Right lobe of liver (tissue), 6 donors: ENCODE data around the gene LDLRAD4. TPM values are rescaled to one million over a fixed set of nuclear protein-coding genes. Genes with fewer than 3 reads are reported as not detected.

Experiments used
- ATAC-seq, 4 donors: fragments of 200-7000 bp; cut with Tn5 transposase; one replicate each; pipeline ENCODE4 v1.9.1; 2020; ENCODE audit warnings: mild to moderate bottlenecking in 4 of 4, moderate library complexity in 4 of 4
- DNase-seq, 3 donors: peaks; one replicate each; pipeline ENCODE4 v3.0.0-alpha.2; 2020
- H3K27ac ChIP-seq, 3 donors: fragments of 200-600 bp; one replicate each; pipeline ENCODE4 v1.8.0; 2022
- H3K27me3 ChIP-seq, 2 donors: fragments of 200-600 bp; one replicate each; pipeline ENCODE4 v1.8.0; 2022
- H3K36me3 ChIP-seq, 4 donors: fragments of 200-600 bp; sonication (generic) in 1 of 4; one replicate each; pipeline versions ENCODE4 v1.5.1 to v1.8.0; 2017 to 2022; ENCODE audit warnings: control low read depth in 1 of 4
- H3K4me1 ChIP-seq, 4 donors: fragments of 200-600 bp; sonication (generic) in 1 of 4; one replicate each; pipeline versions ENCODE4 v1.5.1 to v1.8.0; 2017 to 2022; ENCODE audit warnings: control low read depth in 1 of 4
- H3K4me3 ChIP-seq, 3 donors: fragments of 200-600 bp; one replicate each; pipeline ENCODE4 v1.8.0; 2022
- H3K9me3 ChIP-seq, 4 donors: fragments of 200-600 bp; sonication (generic) in 1 of 4; one replicate each; pipeline versions ENCODE4 v1.5.1 to v1.8.0; 2017 to 2022; ENCODE audit warnings: control low read depth in 1 of 4
- CTCF ChIP-seq, 4 donors: fragments of 200-600 bp in 3 of 4; fragments of 450-650 bp in 1 of 4; IDR thresholded peaks; one replicate each; pipeline versions ENCODE4 v1.5.1 to v1.8.0; 2016 to 2022; ENCODE audit warnings: antibody characterized with exemption in 4 of 4, mild to moderate bottlenecking in 2 of 4
- POLR2A ChIP-seq: fragments of 450-650 bp; IDR thresholded peaks from one replicate; pipeline ENCODE4 v1.6.1; 2017; ENCODE audit warnings: antibody characterized with exemption, mild to moderate bottlenecking
- WGBS: methylation state at CpG from one replicate; pipeline ENCODE4 v1.1.6; 2018; ENCODE audit warnings: low coverage, low lambda C conversion rate; ENCODE audit not compliant: insufficient coverage; ENCODE audit errors: missing lambda C conversion rate; 5-methylcytosine and 5-hydroxymethylcytosine counted together
- intact Hi-C, 2 donors: fragments of 100-400 bp; cut with DNase I; formaldehyde crosslinking; loops; one replicate each; pipeline versions ENCODE4 v1.11.2 to v1.14.1; 2022
- total RNA-seq, 6 experiments: library from RNA; depleted of rRNA in 2 of 6; stranded (reverse); fragments of >200 nt in 2 of 6; fragmentation: NEBNext Ultra II Directional in 3 of 6; extraction: Animal tissue kit (Norgen Biotek cat#: 25700) in 3 of 6; gene quantifications; one replicate each; pipeline versions ENCODE4 v1.1.0 to v1.2.4, GENCODE V29; 2016 to 2023
- donor health status: DM: no; HTN: yes; CAD: no.
- donor health status: DM: no; HTN: no; CAD: no.
- donor health status: DM: no; HTN: no; CAD: no.
- donor health status: DM: no; HTN: yes; CAD: no.
- donor health status: DM: no; HTN: yes; CAD: no.

LDLRAD4 gene
- total RNA-seq, 6 experiments from 2014 or later, result 10.6 to 66.4 (median 18.7) TPM

DNA sequence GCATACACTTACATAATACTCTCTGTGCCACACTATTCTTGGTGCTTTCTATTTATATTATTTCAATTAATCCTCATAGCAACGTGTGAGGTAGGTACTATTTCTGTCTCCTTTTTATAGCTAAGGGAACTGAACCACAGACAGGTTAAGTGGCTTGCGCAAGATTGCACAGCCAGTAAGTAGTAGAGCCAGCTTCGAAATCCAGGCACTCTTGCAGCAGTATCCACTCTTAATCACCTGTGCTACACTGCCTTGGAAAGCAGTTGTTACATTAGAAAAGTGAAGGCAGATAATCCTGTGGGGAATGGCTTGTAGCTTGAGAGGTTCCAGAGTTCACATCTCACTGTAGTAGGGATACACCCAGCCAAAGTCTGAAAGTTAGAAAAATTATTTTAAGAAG is 198.3 kb downstream of the LDLRAD4 start:
- H3K36me3 ChIP-seq, result peaks cover 0 to 2% (median 0%) of the 10 kb centered on the region in 4 donors
- intact Hi-C loops, result no loop called here
- WGBS, result 31% methylated on average over 3 of the region's 3 CpGs

GRCh38 chr18:13418013-13418710 is 199.6 kb downstream of the LDLRAD4 start:
- DNase-seq (peak; percentile 46 to 85 (median 81)), ATAC-seq (peak; percentile 75 to 87 (median 82))
- Histone ChIP-seq H3K9me3 (no peaks in the 10 kb centered on the region), H3K27ac (peak overlapping the region; percentile 74 to 91 (median 79)), H3K4me1 (peaks cover 0 to 30% (median 16%) of the 10 kb centered on the region in 4 donors), H3K4me3 (peak overlapping the region in 2 of 3 donors; percentile 26 to 32), H3K36me3 (peaks cover 0 to 2% (median 0%) of the 10 kb centered on the region in 4 donors), H3K27me3 (no peaks in the 10 kb centered on the region)
- 36% methylated on average over 11 of the region's 11 CpGs for whole genome bisulfite sequencing
- TF ChIP-seq CTCF (IDR thresholded peaks at IDR 0.05) (no peak), POLR2A (no peak)
- intact Hi-C loops, result no loop called here

More for the DNA sequence above, 198.3 kb downstream of the LDLRAD4 start:
- Histone ChIP-seq H3K4me3 (no peak overlapping the region), H3K27me3 (no peaks in the 10 kb centered on the region), H3K27ac (peak overlapping the region in 2 of 3 donors; percentile 21 to 55), H3K9me3 (no peaks in the 10 kb centered on the region), H3K4me1 (peaks cover 0 to 30% (median 16%) of the 10 kb centered on the region in 4 donors)
- DNase-seq (no peak), ATAC-seq (peak in 3 of 4 donors; percentile 47 to 60 (median 49))
- TF ChIP-seq CTCF (IDR thresholded peaks at IDR 0.05) (no peak), POLR2A (no peak)

DNA sequence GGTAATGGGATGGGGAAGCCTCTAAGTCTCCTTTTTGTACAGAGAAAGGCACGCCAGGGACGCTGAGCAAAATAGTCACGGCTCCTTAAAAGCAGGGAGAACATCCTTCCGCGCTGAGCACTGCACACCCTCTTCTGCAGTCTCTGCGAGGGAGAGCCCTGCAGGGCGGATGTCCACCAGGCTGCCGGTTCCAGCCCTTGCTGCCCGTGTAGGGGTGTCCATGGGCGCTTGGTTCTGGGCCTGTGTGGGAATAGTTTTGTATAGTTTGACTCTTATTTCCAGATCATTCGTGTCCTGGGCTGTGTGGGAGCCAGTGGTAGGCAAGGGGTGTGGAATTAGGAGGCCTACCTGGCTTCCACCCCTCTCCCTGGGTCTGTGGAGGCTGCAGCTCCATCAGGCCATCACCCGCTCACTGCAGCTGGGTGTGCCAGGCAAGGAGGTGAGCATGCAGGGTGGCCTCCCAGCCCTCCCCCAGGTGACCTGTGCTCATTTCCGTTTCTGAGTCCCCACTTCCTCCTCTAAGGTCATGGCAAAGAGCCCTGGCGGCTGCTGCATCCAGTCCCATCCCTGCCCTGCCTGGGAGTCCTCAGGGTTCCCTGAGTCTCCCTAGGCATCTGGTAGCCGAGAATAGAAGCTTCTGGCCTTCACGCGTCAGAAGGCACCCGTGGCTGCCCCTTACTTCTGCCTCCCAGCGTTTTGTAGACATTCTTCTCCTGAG is 202.6 kb downstream of the LDLRAD4 start:
- Histone ChIP-seq H3K36me3 (no peaks in the 10 kb centered on the region), H3K27me3 (no peaks in the 10 kb centered on the region), H3K9me3 (no peaks in the 10 kb centered on the region), H3K4me3 (no peak overlapping the region), H3K4me1 (peaks cover 0 to 30% (median 14%) of the 10 kb centered on the region in 4 donors), H3K27ac (no peak overlapping the region)
- no peak for DNase-seq
- TF ChIP-seq POLR2A, result no peak
- TF ChIP-seq CTCF (IDR thresholded peaks at IDR 0.05), result no peak
- intact Hi-C loops, result no loop called here
- 70% methylated on average over 2 of the region's 19 CpGs for WGBS
- no peak for ATAC-seq

DNA sequence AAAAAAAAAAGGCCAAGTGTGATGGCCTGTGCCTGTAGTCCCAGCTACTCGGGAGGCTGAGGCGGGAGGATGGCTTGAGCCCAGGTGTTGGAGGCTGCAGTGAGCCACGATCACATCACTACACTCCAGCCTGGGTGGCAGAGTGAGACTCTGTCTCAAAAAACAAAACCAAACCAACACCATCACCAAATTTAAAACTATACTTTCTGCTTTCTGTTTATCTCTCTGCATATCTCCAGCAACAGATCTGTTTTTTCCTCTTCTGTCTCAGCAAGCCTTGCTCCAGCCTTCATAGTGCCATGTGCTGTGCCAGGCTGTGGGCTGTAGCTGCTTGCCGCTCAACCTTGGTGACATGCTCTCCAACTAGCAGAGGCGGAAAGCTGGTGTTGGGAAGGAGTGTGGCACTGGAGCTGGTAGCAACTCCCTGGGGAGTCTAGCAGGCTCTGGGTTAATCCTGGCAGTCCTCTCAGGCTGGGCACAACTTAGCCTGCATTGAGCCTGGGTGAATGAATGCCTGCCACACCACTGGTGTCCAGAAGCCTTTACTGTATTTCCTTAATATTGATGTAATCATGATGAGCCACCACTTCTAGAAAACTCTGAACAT is 204.1 kb downstream of the LDLRAD4 start:
- H3K27me3 ChIP-seq, result no peaks in the 10 kb centered on the region
- DNase-seq (no peak), ATAC-seq (no peak)
- 97% methylated on average over 3 of the region's 5 CpGs for WGBS
- no peaks in the 10 kb centered on the region for H3K36me3 ChIP-seq
- no peak overlapping the region for H3K27ac ChIP-seq
- intact Hi-C loops, result no loop called here
- no peaks in the 10 kb centered on the region for H3K9me3 ChIP-seq
- H3K4me3 ChIP-seq, result no peak overlapping the region
- H3K4me1 ChIP-seq, result peaks cover 0 to 20% (median 10%) of the 10 kb centered on the region in 4 donors
- TF ChIP-seq POLR2A, result no peak
- TF ChIP-seq CTCF (IDR thresholded peaks at IDR 0.05), result no peak
